OCI-LY1 (cell line): ENCODE data around the gene MERTK.

Source experiments
- CTCF ChIP-seq: fragments of 200-600 bp; sonication (generic), shearing (Covaris generic); IDR thresholded peaks from 2 replicates; pipeline ENCODE4 v1.5.1; 2017; ENCODE audit warnings: mild to moderate bottlenecking, antibody characterized with exemption, low read length, moderate library complexity, mixed read lengths
- EZH2 ChIP-seq: fragments of 200-600 bp; sonication (generic), shearing (Covaris generic); IDR thresholded peaks from 2 replicates; pipeline ENCODE4 v1.8.0; 2017; ENCODE audit warnings: borderline replicate concordance, mixed run types, mild to moderate bottlenecking, antibody characterized with exemption, low read length, moderate library complexity, mixed read lengths

GRCh38 chr2:111954602-111955332 is 56.4 kb downstream of the MERTK start:
- TF ChIP-seq CTCF (no peak), EZH2 (no peak)
